GM06990 (cell line): ENCODE measurements around the gene DNAJC6.

Experiments
- DNase-seq: peaks from one replicate; pipeline ENCODE4 v3.0.0-alpha.2; 2011; ENCODE audit not compliant: insufficient read length; ENCODE audit errors: extremely low read depth
- H3K27me3 ChIP-seq: replicated peaks from 2 replicates; pipeline ENCODE4 v1.6.0; 2011; ENCODE audit warnings: low read length; ENCODE audit not compliant: control insufficient read depth, insufficient read depth
- H3K36me3 ChIP-seq: 2 replicates; pipeline ENCODE4 v1.5.1; 2011; ENCODE audit warnings: low read length; ENCODE audit not compliant: control insufficient read depth, insufficient read depth
- H3K4me3 ChIP-seq: replicated peaks from 2 replicates; pipeline ENCODE4 v1.5.1; 2011; ENCODE audit warnings: low read depth, mild to moderate bottlenecking, control low read depth, low read length
- CTCF ChIP-seq: IDR thresholded peaks from 2 replicates; pipeline ENCODE4 v1.5.1; 2011; ENCODE audit warnings: low read length, control low read depth, mild to moderate bottlenecking, inconsistent platforms; ENCODE audit not compliant: insufficient read depth, poor library complexity, severe bottlenecking

Gene DNAJC6

GRCh38 chr1:65319141-65319540 lies 9.8 kb downstream of the DNAJC6 start:
- no peaks in the 10 kb centered on the region for H3K27me3 ChIP-seq
- TF ChIP-seq CTCF = no peak
- H3K4me3 ChIP-seq = no peak overlapping the region
- no peak for DNase-seq
- H3K36me3 ChIP-seq = no peaks in the 10 kb centered on the region

- Histone ChIP-seq H3K4me3 (no peak overlapping the region), H3K27me3 (no peaks in the 10 kb centered on the region), H3K36me3 (no peaks in the 10 kb centered on the region)
- DNase-seq = no peak
- no peak for TF ChIP-seq CTCF
Observed at GRCh38 chr1:65319754-65320153, 10.4 kb downstream of the DNAJC6 start.

- Histone ChIP-seq H3K27me3 (no peaks in the 10 kb centered on the region), H3K4me3 (no peak overlapping the region), H3K36me3 (no peaks in the 10 kb centered on the region)
- TF ChIP-seq CTCF = no peak
- DNase-seq = no peak
Observed at GRCh38 chr1:65321879-65322278, 12.5 kb downstream of the DNAJC6 start.

GRCh38 chr1:65323246-65323645 lies 13.9 kb downstream of the DNAJC6 start:
- TF ChIP-seq CTCF = no peak
- Histone ChIP-seq H3K36me3 (no peaks in the 10 kb centered on the region), H3K4me3 (no peak overlapping the region), H3K27me3 (no peaks in the 10 kb centered on the region)
- DNase-seq = no peak

GRCh38 chr1:65330021-65330420 lies 20.7 kb downstream of the DNAJC6 start:
- Histone ChIP-seq H3K27me3 (no peaks in the 10 kb centered on the region), H3K36me3 (no peaks in the 10 kb centered on the region; the same call in 1 of the 2 replicates), H3K4me3 (no peak overlapping the region)
- no peak for DNase-seq
- no peak for TF ChIP-seq CTCF

GRCh38 chr1:65330822-65331221 lies 21.5 kb downstream of the DNAJC6 start:
- no peak overlapping the region for H3K4me3 ChIP-seq
- no peak for DNase-seq
- no peaks in the 10 kb centered on the region; the same call in 1 of the 2 replicates for H3K36me3 ChIP-seq
- no peak for TF ChIP-seq CTCF
- H3K27me3 ChIP-seq = no peaks in the 10 kb centered on the region
